Measurements from ENCODE around the gene SLC5A4.
"Not testable (repeated sequence)": the region's sequence is repeated elsewhere in the genome, so short reads cannot be mapped to it uniquely, and the experiment has no call there.

SLC5A4 gene

GRCh38 chr22:32199961-32200360, 55.2 kb downstream of the SLC5A4 start:
- no peak for DNase-seq (ENCODE audit: low spot score)

- no peak for DNase-seq (ENCODE audit: low spot score)
These were observed 55.8 kb downstream of the SLC5A4 start for GRCh38 chr22:32199341-32199740.

- DNase-seq (ENCODE audit: low spot score), result not testable (repeated sequence)
These were observed 57.5 kb downstream of the SLC5A4 start for GRCh38 chr22:32197553-32198226.

GRCh38 chr22:32195900-32196299, 59.2 kb downstream of the SLC5A4 start:
- not testable (repeated sequence) for DNase-seq (ENCODE audit: low spot score)

GRCh38 chr22:32193346-32193745, 61.8 kb downstream of the SLC5A4 start:
- DNase-seq (ENCODE audit: low spot score), result not testable (repeated sequence)

GRCh38 chr22:32191021-32191420, 64.1 kb downstream of the SLC5A4 start:
- not testable (repeated sequence) for DNase-seq (ENCODE audit: low spot score)

GRCh38 chr22:32185821-32186220, 69.3 kb downstream of the SLC5A4 start:
- DNase-seq (ENCODE audit: low spot score), result no peak

- DNase-seq (ENCODE audit: low spot score), result no peak
These were observed 71.5 kb downstream of the SLC5A4 start for GRCh38 chr22:32183625-32184024.

GRCh38 chr22:32181043-32181442, 74.1 kb downstream of the SLC5A4 start:
- no peak for DNase-seq (ENCODE audit: low spot score)

- no peak for DNase-seq (ENCODE audit: low spot score)
These were observed 77.9 kb downstream of the SLC5A4 start for GRCh38 chr22:32177221-32177765.

GRCh38 chr22:32175683-32176644, 79.2 kb downstream of the SLC5A4 start:
- no peak for DNase-seq (ENCODE audit: low spot score)

GRCh38 chr22:32175115-32175514, 80.0 kb downstream of the SLC5A4 start:
- no peak for DNase-seq (ENCODE audit: low spot score)

Measured in GM03348 (cell line).